Gastroesophageal sphincter (tissue), 3 donors: ENCODE measurements around the gene AKAP11.

Source experiments
- POLR2AphosphoS5 ChIP-seq: sonication (generic); formaldehyde crosslinking; IDR thresholded peaks from one replicate; pipeline ENCODE4 v1.6.1; 2017; ENCODE audit warnings: antibody characterized with exemption
- TF ChIP-seq, protein P1 (sequence below), 4 experiments: fragments of 200-600 bp in 2 of 4; fragments of 450-650 bp in 2 of 4; sonication (generic) in 1 of 4; IDR thresholded peaks; one replicate each; pipeline ENCODE4 v1.5.1; 2017 to 2019; ENCODE audit warnings: antibody characterized with exemption in 4 of 4, mild to moderate bottlenecking in 2 of 4, moderate library complexity in 2 of 4

DNA sequence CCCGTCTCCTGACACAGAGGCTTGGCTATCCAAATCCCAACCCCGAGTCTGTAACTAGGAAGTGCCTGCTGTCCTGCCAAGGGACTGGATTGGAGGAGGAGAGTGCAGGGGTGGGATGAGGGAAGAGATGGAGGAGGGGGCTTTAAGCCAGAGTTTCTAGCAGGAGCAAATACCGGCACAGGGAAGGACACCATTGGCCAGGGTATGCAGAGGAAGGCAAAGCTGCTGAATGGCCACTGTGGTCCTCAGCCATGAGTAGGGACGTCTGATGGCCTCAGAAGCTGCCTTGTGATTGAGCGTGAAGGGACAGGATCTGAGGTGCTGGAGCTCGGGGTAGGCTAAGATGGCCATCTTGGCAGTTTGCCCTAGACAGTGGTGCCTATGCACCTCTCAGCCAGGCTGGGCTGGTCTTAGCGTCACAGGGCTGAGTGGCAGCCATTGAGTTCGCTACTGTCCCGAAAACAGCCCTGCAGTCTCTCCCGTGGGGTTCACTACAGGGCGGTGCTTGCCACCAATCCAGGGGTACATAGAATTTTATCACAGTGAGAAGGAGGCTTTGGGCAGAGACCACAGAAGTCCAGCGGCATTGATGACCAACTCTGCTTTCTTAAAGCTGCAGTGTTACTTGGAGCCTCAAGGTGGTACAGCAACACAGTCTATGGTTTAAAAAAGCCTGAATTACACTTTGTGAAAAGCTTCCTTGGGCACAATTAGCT lies 61.8 kb downstream of the AKAP11 start:
- TF ChIP-seq, protein P1, sequence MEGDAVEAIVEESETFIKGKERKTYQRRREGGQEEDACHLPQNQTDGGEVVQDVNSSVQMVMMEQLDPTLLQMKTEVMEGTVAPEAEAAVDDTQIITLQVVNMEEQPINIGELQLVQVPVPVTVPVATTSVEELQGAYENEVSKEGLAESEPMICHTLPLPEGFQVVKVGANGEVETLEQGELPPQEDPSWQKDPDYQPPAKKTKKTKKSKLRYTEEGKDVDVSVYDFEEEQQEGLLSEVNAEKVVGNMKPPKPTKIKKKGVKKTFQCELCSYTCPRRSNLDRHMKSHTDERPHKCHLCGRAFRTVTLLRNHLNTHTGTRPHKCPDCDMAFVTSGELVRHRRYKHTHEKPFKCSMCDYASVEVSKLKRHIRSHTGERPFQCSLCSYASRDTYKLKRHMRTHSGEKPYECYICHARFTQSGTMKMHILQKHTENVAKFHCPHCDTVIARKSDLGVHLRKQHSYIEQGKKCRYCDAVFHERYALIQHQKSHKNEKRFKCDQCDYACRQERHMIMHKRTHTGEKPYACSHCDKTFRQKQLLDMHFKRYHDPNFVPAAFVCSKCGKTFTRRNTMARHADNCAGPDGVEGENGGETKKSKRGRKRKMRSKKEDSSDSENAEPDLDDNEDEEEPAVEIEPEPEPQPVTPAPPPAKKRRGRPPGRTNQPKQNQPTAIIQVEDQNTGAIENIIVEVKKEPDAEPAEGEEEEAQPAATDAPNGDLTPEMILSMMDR (IDR thresholded peaks at IDR 0.05) = no peak
- no peak for TF ChIP-seq POLR2AphosphoS5
